HG02642 (cell line): ENCODE measurements around the gene INPP5J.
"Not testable (repeated sequence)": the region's sequence is repeated elsewhere in the genome, so short reads cannot be mapped to it uniquely, and the experiment has no call there.

ENCODE experiments used
- ATAC-seq: cut with Tn5 transposase; IDR thresholded peaks from one replicate; pipeline ENCODE4 v1.9.1; 2021; ENCODE audit warnings: mild to moderate bottlenecking; ENCODE audit not compliant: unreplicated experiment, poor library complexity

Gene INPP5J

GRCh38 chr22:31100762-31101525 is 21.8 kb upstream of the INPP5J start:
- no peak for ATAC-seq

- no peak for ATAC-seq
These were observed 20.2 kb upstream of the INPP5J start for GRCh38 chr22:31102441-31103081.

GRCh38 chr22:31103111-31103510 is 19.7 kb upstream of the INPP5J start:
- no peak for ATAC-seq

GRCh38 chr22:31103899-31104694 is 18.7 kb upstream of the INPP5J start:
- ATAC-seq: no peak

GRCh38 chr22:31104869-31105268 is 17.9 kb upstream of the INPP5J start:
- no peak for ATAC-seq

- ATAC-seq: no peak
These were observed 17.4 kb upstream of the INPP5J start for GRCh38 chr22:31105282-31105929.

GRCh38 chr22:31106001-31106571 is 16.7 kb upstream of the INPP5J start:
- ATAC-seq: no peak

GRCh38 chr22:31106731-31107177 is 16.0 kb upstream of the INPP5J start:
- no peak for ATAC-seq

GRCh38 chr22:31107178-31107893 is 15.4 kb upstream of the INPP5J start, which contains the start of gene SELENOM:
SELENOM (minus strand) TSS chr22:31107568; CDS start chr22:31107505, 63 bp downstream.
- peak; percentile 88 for ATAC-seq

- ATAC-seq: peak; percentile 13
These were observed 14.9 kb upstream of the INPP5J start for GRCh38 chr22:31107894-31108218.

- not testable (repeated sequence) for ATAC-seq
These were observed 10.1 kb upstream of the INPP5J start for GRCh38 chr22:31112547-31113091.

- ATAC-seq: no peak
These were observed 4.5 kb upstream of the INPP5J start for GRCh38 chr22:31118046-31118820.

- ATAC-seq: no peak
These were observed 3.6 kb upstream of the INPP5J start for GRCh38 chr22:31119026-31119717.

- ATAC-seq: no peak
These were observed 2.5 kb upstream of the INPP5J start for GRCh38 chr22:31120230-31120629.

- no peak for ATAC-seq
These were observed 2.1 kb upstream of the INPP5J start for GRCh38 chr22:31120642-31121041.

GRCh38 chr22:31121403-31121802 is 1.4 kb upstream of the INPP5J start:
- no peak for ATAC-seq

- no peak for ATAC-seq
These were observed 602 bp upstream of the INPP5J start for GRCh38 chr22:31122196-31122531.

GRCh38 chr22:31123292-31123602 is 481 bp downstream of the INPP5J start:
- ATAC-seq: no peak
